Measurements from ENCODE around the gene MLIP. TPM values are rescaled to one million over a fixed set of nuclear protein-coding genes. Genes with fewer than 3 reads are reported as not detected.

MLIP gene
- total RNA-seq, 2 experiments from 2014 or later: not detected

GRCh38 chr6:54282186-54282585 is 170.9 kb downstream of the MLIP start:
- Mint-ChIP-seq H3K27me3 (no peaks in the 10 kb centered on the region), H3K27ac (no peak overlapping the region), H3K36me3 (no peaks in the 10 kb centered on the region), H3K4me1 (ENCODE audit: low read depth) (no peaks in the 10 kb centered on the region), H3K4me3 (no peak overlapping the region), H3K9me3 (peaks cover 1% of the 10 kb centered on the region)
- POLR2A ChIA-PET: no interaction called here
- intact Hi-C loops (cut with micrococcal nuclease): no loop called here
- DNase-seq: no peak
- CTCF ChIA-PET: no interaction called here

- no peaks in the 10 kb centered on the region for H3K27me3 Mint-ChIP-seq
- ChIA-PET CTCF (no interaction called here), POLR2A (no interaction called here)
- intact Hi-C loops (cut with micrococcal nuclease): no loop called here
- H3K27ac Mint-ChIP-seq: no peak overlapping the region
- H3K4me1 Mint-ChIP-seq (ENCODE audit: low read depth): no peaks in the 10 kb centered on the region
- H3K9me3 Mint-ChIP-seq: peaks cover 1% of the 10 kb centered on the region
- H3K4me3 Mint-ChIP-seq: no peak overlapping the region
- H3K36me3 Mint-ChIP-seq: no peaks in the 10 kb centered on the region
- no peak for DNase-seq
These were observed 173.1 kb downstream of the MLIP start for GRCh38 chr6:54284161-54284860.

DNA sequence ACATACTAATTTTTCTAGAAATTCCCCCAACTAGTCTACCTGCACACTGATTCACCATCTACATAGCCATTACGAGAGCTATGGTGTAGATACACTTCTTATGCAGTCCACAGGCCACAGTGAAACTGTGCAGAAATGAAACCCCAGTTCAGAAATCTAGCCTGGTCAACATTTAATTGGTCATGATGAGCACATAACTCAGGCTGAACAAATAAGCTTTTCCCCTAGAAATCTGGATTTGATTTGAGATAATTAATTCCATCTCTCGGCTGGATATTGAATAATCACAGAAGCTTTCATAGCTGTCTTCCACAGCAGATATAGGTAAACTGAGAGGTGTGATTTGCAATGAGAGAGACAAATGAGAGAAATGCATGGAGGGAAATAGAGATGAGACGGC is 174.4 kb downstream of the MLIP start:
- ChIA-PET POLR2A (no interaction called here), CTCF (no interaction called here)
- Mint-ChIP-seq H3K36me3 (no peaks in the 10 kb centered on the region), H3K27ac (no peak overlapping the region), H3K4me1 (ENCODE audit: low read depth) (no peaks in the 10 kb centered on the region), H3K27me3 (no peaks in the 10 kb centered on the region), H3K4me3 (no peak overlapping the region), H3K9me3 (no peaks in the 10 kb centered on the region)
- intact Hi-C loops (cut with micrococcal nuclease): no loop called here
- DNase-seq: no peak

DNA sequence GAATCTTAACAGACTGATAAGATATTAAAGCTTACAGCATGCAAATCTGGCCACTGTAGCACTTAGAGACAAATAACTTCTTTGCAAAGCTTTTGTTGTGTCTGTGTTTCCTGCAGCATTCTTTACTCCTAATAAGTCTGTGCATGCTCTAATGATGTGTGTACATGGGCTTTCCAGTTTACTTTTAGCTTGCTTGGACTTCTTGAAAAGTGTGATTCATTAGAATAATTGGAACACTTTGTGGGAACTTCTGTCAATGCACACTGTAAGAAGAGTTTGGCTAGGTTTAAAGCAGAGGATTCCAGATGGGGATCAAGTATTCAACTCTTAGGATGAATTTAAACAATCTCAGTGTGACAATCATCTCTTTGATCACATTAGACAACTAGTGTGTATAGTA is 174.9 kb downstream of the MLIP start:
- H3K27ac Mint-ChIP-seq: no peak overlapping the region

DNA sequence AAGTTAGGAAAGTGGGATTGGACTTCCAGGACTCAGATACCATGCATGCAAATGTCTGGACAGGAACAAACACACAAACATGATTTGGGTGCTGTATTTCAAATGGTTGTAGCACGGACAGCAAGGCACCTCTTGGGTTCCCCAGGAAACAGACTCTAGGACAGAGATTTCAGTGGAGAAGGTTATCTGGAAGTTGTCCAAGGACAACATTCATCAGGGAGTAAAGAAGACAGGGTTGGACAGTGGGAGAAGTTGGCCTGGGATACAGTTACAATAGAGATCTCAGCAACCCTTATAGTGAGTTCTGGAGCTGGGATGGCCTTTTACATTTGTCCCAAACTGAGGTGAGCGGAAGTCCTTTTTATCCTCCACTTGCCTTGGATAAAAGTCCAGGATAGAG is 177.2 kb downstream of the MLIP start:
- Mint-ChIP-seq H3K36me3 (no peaks in the 10 kb centered on the region), H3K9me3 (no peaks in the 10 kb centered on the region), H3K4me1 (ENCODE audit: low read depth) (peaks cover 3% of the 10 kb centered on the region), H3K27me3 (no peaks in the 10 kb centered on the region), H3K4me3 (no peak overlapping the region), H3K27ac (no peak overlapping the region)
- ChIA-PET CTCF (no interaction called here), POLR2A (no interaction called here)
- DNase-seq: no peak
- intact Hi-C loops (cut with micrococcal nuclease): no loop called here

More for the DNA sequence above, 174.9 kb downstream of the MLIP start:
- Mint-ChIP-seq H3K27me3 (no peaks in the 10 kb centered on the region), H3K4me3 (no peak overlapping the region), H3K9me3 (no peaks in the 10 kb centered on the region), H3K4me1 (ENCODE audit: low read depth) (no peaks in the 10 kb centered on the region), H3K36me3 (no peaks in the 10 kb centered on the region)
- CTCF ChIA-PET: no interaction called here
- intact Hi-C loops (cut with micrococcal nuclease): no loop called here
- POLR2A ChIA-PET: no interaction called here
- no peak for DNase-seq

GRCh38 chr6:54289426-54289825 is 178.2 kb downstream of the MLIP start:
- no peaks in the 10 kb centered on the region for H3K36me3 Mint-ChIP-seq
- H3K9me3 Mint-ChIP-seq: no peaks in the 10 kb centered on the region
- no peak for DNase-seq
- H3K4me1 Mint-ChIP-seq (ENCODE audit: low read depth): peaks cover 3% of the 10 kb centered on the region
- H3K27ac Mint-ChIP-seq: no peak overlapping the region
- POLR2A ChIA-PET: no interaction called here
- CTCF ChIA-PET: no interaction called here
- intact Hi-C loops (cut with micrococcal nuclease): no loop called here
- no peak overlapping the region for H3K4me3 Mint-ChIP-seq
- no peaks in the 10 kb centered on the region for H3K27me3 Mint-ChIP-seq

GRCh38 chr6:54291146-54291545 is 179.9 kb downstream of the MLIP start:
- Mint-ChIP-seq H3K27ac (no peak overlapping the region), H3K27me3 (no peaks in the 10 kb centered on the region), H3K4me1 (ENCODE audit: low read depth) (peaks cover 3% of the 10 kb centered on the region), H3K9me3 (no peaks in the 10 kb centered on the region), H3K36me3 (no peaks in the 10 kb centered on the region), H3K4me3 (no peak overlapping the region)
- POLR2A ChIA-PET: no interaction called here
- CTCF ChIA-PET: interaction anchor here (0.6 kb wide), 1 partner anchor 570 kb away, joined by 3 read pairs; no protein-coding TSS in a partner anchor
- intact Hi-C loops (cut with micrococcal nuclease): no loop called here
- DNase-seq: no peak

GRCh38 chr6:54291738-54292137 is 180.5 kb downstream of the MLIP start:
- POLR2A ChIA-PET: no interaction called here
- CTCF ChIA-PET: interaction anchor here (0.6 kb wide), 1 partner anchor 570 kb away, joined by 3 read pairs; no protein-coding TSS in a partner anchor

DNA sequence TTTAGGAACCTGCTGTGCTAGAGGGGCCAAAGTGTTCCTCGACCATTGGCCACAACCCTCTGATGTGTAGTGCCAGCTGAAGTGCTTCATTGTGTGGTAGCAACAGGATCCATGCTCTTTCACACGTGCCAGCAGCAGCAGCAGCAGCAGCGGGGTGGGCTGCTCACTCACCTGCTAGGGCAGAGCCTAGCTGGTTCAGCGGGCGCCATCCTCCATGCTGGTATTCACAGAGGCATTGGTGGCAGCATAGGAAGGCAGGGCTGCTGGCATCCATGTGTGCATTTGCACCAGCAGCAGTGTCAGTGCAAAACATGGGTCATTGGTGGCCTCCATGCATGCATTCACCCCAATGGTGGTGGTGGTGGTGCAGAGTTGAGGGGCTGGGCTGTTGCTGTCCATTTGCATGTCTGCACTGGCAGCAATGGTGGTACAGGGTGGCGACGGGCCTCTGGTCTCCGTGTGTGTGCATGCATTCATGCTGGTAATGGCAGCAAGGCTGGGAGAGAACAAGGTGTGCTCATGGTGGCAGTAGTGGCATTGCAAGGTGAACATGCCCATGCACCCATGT is 183.8 kb downstream of the MLIP start:
- POLR2A ChIA-PET: no interaction called here
- intact Hi-C loops (cut with micrococcal nuclease): no loop called here
- DNase-seq: no peak
- no peaks in the 10 kb centered on the region for H3K36me3 Mint-ChIP-seq
- no peak overlapping the region for H3K27ac Mint-ChIP-seq
- CTCF ChIA-PET: no interaction called here
- H3K4me1 Mint-ChIP-seq (ENCODE audit: low read depth): peaks cover 3% of the 10 kb centered on the region
- H3K27me3 Mint-ChIP-seq: no peaks in the 10 kb centered on the region
- H3K4me3 Mint-ChIP-seq: no peak overlapping the region
- peaks cover 5% of the 10 kb centered on the region for H3K9me3 Mint-ChIP-seq

More at GRCh38 chr6:54291738-54292137, 180.5 kb downstream of the MLIP start:
- Mint-ChIP-seq H3K9me3 (no peaks in the 10 kb centered on the region), H3K4me3 (no peak overlapping the region), H3K36me3 (no peaks in the 10 kb centered on the region), H3K27ac (no peak overlapping the region), H3K27me3 (no peaks in the 10 kb centered on the region), H3K4me1 (ENCODE audit: low read depth) (peaks cover 3% of the 10 kb centered on the region)
- intact Hi-C loops (cut with micrococcal nuclease): no loop called here
- DNase-seq: no peak

DNA sequence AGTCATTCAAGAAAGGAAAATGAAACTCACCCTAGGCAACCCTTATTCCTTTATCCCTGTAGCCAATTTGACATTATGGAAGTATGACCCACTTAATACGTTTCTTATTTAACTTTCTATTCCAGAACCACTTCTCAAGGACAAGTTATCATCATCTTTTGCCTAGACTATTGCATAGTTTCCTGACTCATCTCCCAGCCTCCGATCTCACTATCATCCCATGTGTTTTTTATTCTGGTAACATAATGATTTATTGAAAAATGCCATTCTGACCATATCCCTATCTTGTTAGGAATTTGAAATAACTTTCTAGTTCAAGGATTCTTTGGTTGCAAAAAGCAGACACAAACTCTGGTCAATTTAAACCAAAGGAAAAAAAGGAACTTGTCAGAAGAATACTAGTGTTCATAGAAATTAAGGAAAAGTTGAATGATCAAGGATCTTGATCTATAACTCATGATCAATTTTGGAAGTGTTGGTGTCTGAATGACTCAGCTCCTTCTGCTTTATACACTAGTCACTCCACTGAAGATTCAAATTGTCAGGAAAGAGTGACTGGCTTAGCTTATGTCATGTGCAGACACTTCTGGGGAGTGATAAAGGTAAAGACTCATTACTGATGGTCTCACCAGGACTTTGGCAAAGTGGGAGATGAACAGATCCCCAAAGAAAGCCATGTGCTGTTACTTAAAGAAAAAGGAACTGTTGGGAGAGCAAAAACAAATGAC is 188.5 kb downstream of the MLIP start:
- Mint-ChIP-seq H3K9me3 (peaks cover 5% of the 10 kb centered on the region), H3K27me3 (no peaks in the 10 kb centered on the region), H3K4me1 (ENCODE audit: low read depth) (no peaks in the 10 kb centered on the region), H3K36me3 (no peaks in the 10 kb centered on the region), H3K27ac (no peak overlapping the region), H3K4me3 (no peak overlapping the region)
- POLR2A ChIA-PET: no interaction called here
- no peak for DNase-seq
- intact Hi-C loops (cut with micrococcal nuclease): no loop called here
- CTCF ChIA-PET: no interaction called here

- H3K36me3 Mint-ChIP-seq: no peaks in the 10 kb centered on the region
- H3K9me3 Mint-ChIP-seq: peaks cover 5% of the 10 kb centered on the region
- H3K27ac Mint-ChIP-seq: no peak overlapping the region
- CTCF ChIA-PET: no interaction called here
- POLR2A ChIA-PET: no interaction called here
- DNase-seq: no peak
- H3K4me1 Mint-ChIP-seq (ENCODE audit: low read depth): no peaks in the 10 kb centered on the region
- H3K27me3 Mint-ChIP-seq: no peaks in the 10 kb centered on the region
- intact Hi-C loops (cut with micrococcal nuclease): no loop called here
- H3K4me3 Mint-ChIP-seq: no peak overlapping the region
These were observed 190.5 kb downstream of the MLIP start for GRCh38 chr6:54301770-54302169.

DNA sequence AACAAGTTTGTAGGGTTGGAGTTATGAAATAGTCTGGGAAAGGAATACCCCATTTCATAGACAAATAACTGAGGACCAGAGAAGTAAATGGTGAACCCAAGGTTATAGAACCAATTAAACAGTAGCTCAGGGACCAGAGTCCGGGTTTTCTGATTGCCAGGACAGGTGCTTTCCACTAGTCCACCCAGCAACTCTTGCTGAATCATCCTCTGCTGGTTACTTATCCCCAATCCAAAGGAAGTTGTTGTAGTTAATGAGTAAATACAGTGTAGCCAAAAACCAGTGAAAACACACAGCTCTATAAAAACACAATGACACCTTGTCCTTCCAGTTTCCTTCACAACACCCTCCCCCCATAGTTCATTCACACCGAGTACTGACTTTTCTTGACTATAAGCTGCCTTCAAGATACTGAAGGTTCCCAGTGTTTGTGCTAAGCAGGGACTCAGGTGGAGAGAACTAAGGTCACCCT is 196.2 kb downstream of the MLIP start:
- DNase-seq: no peak
- H3K9me3 Mint-ChIP-seq: no peaks in the 10 kb centered on the region
- no peaks in the 10 kb centered on the region for H3K36me3 Mint-ChIP-seq
- no peaks in the 10 kb centered on the region for H3K4me1 Mint-ChIP-seq (ENCODE audit: low read depth)
- no peak overlapping the region for H3K4me3 Mint-ChIP-seq
- no peaks in the 10 kb centered on the region for H3K27me3 Mint-ChIP-seq
- no peak overlapping the region for H3K27ac Mint-ChIP-seq
- ChIA-PET CTCF (no interaction called here), POLR2A (no interaction called here)
- intact Hi-C loops (cut with micrococcal nuclease): no loop called here

All from activated CD4-positive, alpha-beta memory T cell treated with anti-CD3 and anti-CD28 coated beads for 36 hours (primary cell).